Breast epithelium (tissue), 4 donors: ENCODE data around the gene SLC35B4. TPM values are rescaled to one million over a fixed set of nuclear protein-coding genes. Genes with fewer than 3 reads are reported as not detected.

Experiments used
- DNase-seq, 2 donors: peaks; one replicate each; pipeline ENCODE4 v3.0.0-alpha.2; 2019; ENCODE audit warnings: low spot score in 2 of 2
- H3K27ac ChIP-seq, 2 donors: fragments of 200-600 bp; sonication (generic) in 1 of 2; one replicate each; pipeline ENCODE4 v1.5.1; 2016 to 2019; ENCODE audit warnings: mild to moderate bottlenecking in 1 of 2
- H3K27me3 ChIP-seq, 2 donors: fragments of 200-600 bp; sonication (generic) in 1 of 2; one replicate each; pipeline versions ENCODE4 v1.5.1 to v1.6.0; 2017 to 2019; ENCODE audit warnings: control low read depth in 1 of 2, mild to moderate bottlenecking in 1 of 2
- H3K36me3 ChIP-seq: fragments of 200-600 bp; one replicate; pipeline ENCODE4 v1.5.1; 2019
- H3K4me1 ChIP-seq, 2 donors: fragments of 200-600 bp; sonication (generic); one replicate each; pipeline ENCODE4 v1.5.1; 2016 to 2019; ENCODE audit warnings: control low read depth in 1 of 2
- H3K4me3 ChIP-seq, 3 donors: fragments of 200-600 bp; sonication (generic); 1 replicate in 2 of 3; 2 replicates in 1 of 3; pipeline ENCODE4 v1.5.1; 2016 to 2019; ENCODE audit warnings: mild to moderate bottlenecking in 3 of 3, moderate library complexity in 2 of 3
- H3K9me3 ChIP-seq, 2 donors: fragments of 200-600 bp; sonication (generic) in 1 of 2; one replicate each; pipeline ENCODE4 v1.5.1; 2016 to 2019; ENCODE audit warnings: control low read depth in 1 of 2
- POLR2A ChIP-seq: fragments of 450-650 bp; IDR thresholded peaks from one replicate; pipeline ENCODE4 v1.6.1; 2016; ENCODE audit warnings: antibody characterized with exemption, mild to moderate bottlenecking, moderate library complexity
- POLR2AphosphoS5 ChIP-seq, 3 donors: sonication (generic); formaldehyde crosslinking; IDR thresholded peaks; one replicate each; pipeline ENCODE4 v1.6.1; 2017; ENCODE audit warnings: antibody characterized with exemption in 3 of 3
- intact Hi-C: fragments of 100-400 bp; cut with DNase I; formaldehyde crosslinking; loops from one replicate; pipeline ENCODE4 v1.15.1; 2023; ENCODE audit warnings: low total_unique reads
- total RNA-seq, 3 donors: library from RNA; depleted of rRNA; stranded (reverse); fragments of >200 nt; gene quantifications; one replicate each; pipeline ENCODE4 v1.1.0, GENCODE V29; 2016
- TF ChIP-seq, protein P1 (sequence below), 3 donors: fragments of 450-650 bp; IDR thresholded peaks; one replicate each; pipeline ENCODE4 v1.5.1; 2016 to 2017; ENCODE audit warnings: antibody characterized with exemption in 3 of 3, mild to moderate bottlenecking in 3 of 3, moderate library complexity in 3 of 3

The SLC35B4 gene
- total RNA-seq, 3 donors from 2014 or later = 7.3 to 13.8 (median 8.5) TPM

DNA sequence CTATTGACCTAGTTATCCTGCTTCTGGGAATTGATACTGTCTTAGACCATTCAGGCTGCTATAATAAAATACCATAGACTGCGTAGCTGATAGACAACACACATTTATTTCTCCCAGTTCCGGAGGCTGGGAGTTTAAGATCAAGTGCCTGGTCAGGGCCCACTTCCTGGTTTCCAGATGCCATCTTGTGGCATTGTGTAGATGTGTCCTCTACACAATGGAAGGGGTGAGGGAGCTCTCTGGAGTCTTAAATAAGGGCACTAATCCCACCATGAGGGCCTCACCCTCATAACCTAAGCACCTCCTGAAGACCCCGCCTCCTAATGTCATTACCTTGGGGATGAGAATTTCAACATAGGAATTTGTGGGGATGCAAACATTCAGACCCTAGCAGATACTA is 62.4 kb downstream of the SLC35B4 start:
- TF ChIP-seq POLR2AphosphoS5 (IDR thresholded peaks at IDR 0.05) = no peak
- TF ChIP-seq, protein P1, sequence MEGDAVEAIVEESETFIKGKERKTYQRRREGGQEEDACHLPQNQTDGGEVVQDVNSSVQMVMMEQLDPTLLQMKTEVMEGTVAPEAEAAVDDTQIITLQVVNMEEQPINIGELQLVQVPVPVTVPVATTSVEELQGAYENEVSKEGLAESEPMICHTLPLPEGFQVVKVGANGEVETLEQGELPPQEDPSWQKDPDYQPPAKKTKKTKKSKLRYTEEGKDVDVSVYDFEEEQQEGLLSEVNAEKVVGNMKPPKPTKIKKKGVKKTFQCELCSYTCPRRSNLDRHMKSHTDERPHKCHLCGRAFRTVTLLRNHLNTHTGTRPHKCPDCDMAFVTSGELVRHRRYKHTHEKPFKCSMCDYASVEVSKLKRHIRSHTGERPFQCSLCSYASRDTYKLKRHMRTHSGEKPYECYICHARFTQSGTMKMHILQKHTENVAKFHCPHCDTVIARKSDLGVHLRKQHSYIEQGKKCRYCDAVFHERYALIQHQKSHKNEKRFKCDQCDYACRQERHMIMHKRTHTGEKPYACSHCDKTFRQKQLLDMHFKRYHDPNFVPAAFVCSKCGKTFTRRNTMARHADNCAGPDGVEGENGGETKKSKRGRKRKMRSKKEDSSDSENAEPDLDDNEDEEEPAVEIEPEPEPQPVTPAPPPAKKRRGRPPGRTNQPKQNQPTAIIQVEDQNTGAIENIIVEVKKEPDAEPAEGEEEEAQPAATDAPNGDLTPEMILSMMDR (IDR thresholded peaks at IDR 0.05) = no peak
- TF ChIP-seq POLR2A = no peak
- H3K27me3 ChIP-seq = no peaks in the 10 kb centered on the region

DNA sequence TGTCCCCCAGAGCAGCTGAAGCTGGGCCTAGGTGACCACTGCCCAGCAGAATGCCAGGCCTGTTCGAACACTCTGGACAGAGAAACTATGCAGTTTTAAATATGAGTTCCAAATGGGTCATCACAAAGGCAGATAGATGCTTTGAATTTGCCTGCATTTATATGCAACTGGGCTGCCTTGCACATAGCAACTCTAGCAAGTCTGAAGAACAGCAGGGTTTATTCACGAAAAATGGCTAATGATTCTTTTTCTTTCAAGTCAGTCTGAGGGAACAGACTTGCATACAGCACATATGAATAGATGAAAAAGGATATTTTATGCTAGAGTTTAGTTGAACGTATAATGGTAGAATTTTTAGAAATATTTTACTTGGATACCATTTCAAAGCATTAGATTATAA is 68.5 kb downstream of the SLC35B4 start:
- Histone ChIP-seq H3K27me3 (no peaks in the 10 kb centered on the region), H3K36me3 (no peaks in the 10 kb centered on the region), H3K4me1 (no peaks in the 10 kb centered on the region), H3K4me3 (no peak overlapping the region), H3K9me3 (no peaks in the 10 kb centered on the region), H3K27ac (no peak overlapping the region)
- TF ChIP-seq POLR2AphosphoS5 (IDR thresholded peaks at IDR 0.05) (no peak), POLR2A (no peak)
- TF ChIP-seq, protein P1 (IDR thresholded peaks at IDR 0.05) = no peak
- intact Hi-C loops = no loop called here
- no peak for DNase-seq

More for the DNA sequence above, 62.4 kb downstream of the SLC35B4 start:
- Histone ChIP-seq H3K27ac (no peak overlapping the region), H3K9me3 (no peaks in the 10 kb centered on the region), H3K36me3 (no peaks in the 10 kb centered on the region), H3K4me1 (no peaks in the 10 kb centered on the region), H3K4me3 (no peak overlapping the region)
- DNase-seq = no peak
- intact Hi-C loops = no loop called here

DNA sequence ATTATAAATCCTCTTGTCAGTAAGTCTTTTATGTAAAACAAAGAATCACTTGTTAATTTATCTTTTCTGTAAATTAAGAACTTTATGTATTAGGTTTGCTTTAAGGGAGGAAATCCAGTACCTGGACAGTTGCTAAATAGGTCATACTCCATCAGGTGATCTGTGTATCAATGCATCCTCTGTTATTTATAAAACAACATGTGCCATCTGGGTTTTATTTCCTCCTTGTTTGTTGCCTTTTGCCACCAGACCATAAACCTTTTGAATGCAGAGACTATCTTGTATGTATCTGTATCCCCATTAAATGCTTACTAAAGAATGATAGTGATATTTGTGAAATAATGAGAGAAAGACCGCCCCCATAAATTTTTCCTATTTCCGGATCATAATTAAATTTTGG is 70.0 kb downstream of the SLC35B4 start:
- Histone ChIP-seq H3K36me3 (no peaks in the 10 kb centered on the region), H3K4me3 (no peak overlapping the region), H3K4me1 (no peaks in the 10 kb centered on the region), H3K9me3 (no peaks in the 10 kb centered on the region), H3K27me3 (no peaks in the 10 kb centered on the region), H3K27ac (no peak overlapping the region)
- TF ChIP-seq, protein P1 (IDR thresholded peaks at IDR 0.05) = no peak
- TF ChIP-seq POLR2AphosphoS5 (IDR thresholded peaks at IDR 0.05) (no peak), POLR2A (no peak)
- DNase-seq = no peak
- intact Hi-C loops = no loop called here

DNA sequence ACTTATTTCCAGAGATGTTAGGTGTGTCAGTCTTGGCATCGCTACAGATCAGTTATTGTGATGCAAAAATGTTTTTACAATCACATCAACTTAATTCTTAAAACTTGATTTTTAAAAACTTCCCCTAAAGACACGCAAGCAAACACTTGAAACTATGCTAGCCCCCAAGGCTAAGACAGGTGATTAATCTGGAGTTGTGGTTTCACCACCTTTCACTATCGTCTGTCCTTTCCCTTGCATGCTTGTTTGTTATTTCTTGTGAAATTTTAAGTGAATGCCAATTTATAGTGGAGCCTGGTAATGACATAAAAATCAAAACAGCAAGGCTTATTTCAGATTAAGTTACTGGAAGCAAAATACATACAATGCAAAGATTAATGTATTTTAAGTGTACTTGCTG is 70.4 kb downstream of the SLC35B4 start:
- TF ChIP-seq, protein P1 (IDR thresholded peaks at IDR 0.05) = no peak
- no peak for TF ChIP-seq POLR2AphosphoS5 (IDR thresholded peaks at IDR 0.05)
- no peak for TF ChIP-seq POLR2A
- Histone ChIP-seq H3K36me3 (no peaks in the 10 kb centered on the region), H3K27ac (no peak overlapping the region), H3K27me3 (no peaks in the 10 kb centered on the region), H3K4me3 (no peak overlapping the region), H3K4me1 (no peaks in the 10 kb centered on the region), H3K9me3 (no peaks in the 10 kb centered on the region)
- intact Hi-C loops = no loop called here
- DNase-seq = no peak

DNA sequence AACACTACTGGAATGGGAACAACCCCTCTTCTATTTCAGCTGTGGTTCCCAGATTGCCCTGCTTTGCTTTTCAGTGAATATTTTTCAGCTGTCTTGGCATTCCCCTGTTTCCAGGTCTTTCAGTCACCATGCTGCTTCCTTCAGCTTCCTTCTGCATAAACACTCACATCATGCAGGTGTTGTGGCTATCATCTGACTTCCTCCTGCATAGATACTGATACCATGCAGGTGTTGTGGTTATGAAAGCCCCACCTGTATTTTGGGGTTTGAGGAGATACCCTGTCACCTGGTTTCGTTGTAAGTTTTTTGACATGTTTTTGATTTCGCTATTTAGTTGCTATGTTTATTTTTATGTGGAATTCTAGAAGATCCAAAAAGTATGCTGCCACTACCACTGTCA is 71.5 kb downstream of the SLC35B4 start:
- Histone ChIP-seq H3K4me1 (no peaks in the 10 kb centered on the region), H3K36me3 (no peaks in the 10 kb centered on the region), H3K27ac (no peak overlapping the region), H3K4me3 (no peak overlapping the region), H3K27me3 (no peaks in the 10 kb centered on the region), H3K9me3 (no peaks in the 10 kb centered on the region)
- DNase-seq = no peak
- no peak for TF ChIP-seq POLR2AphosphoS5 (IDR thresholded peaks at IDR 0.05)
- no peak for TF ChIP-seq POLR2A
- TF ChIP-seq, protein P1 (IDR thresholded peaks at IDR 0.05) = no peak
- intact Hi-C loops = no loop called here

Other genes starting within 250 kb of the SLC35B4 start
- 1 to 10 TPM in 2 of 3 donors, under 1 TPM in 1; 0.96 to 2.6 (median 1.6) TPM for gene LRGUK, start 189.6 kb downstream of the SLC35B4 start, total RNA-seq
- 100 to 1,000 TPM in 1 of 3 donors, 10 to 100 TPM in 2; 55.0 to 200 (median 57.4) TPM for gene AKR1B1, start 142.2 kb upstream of the SLC35B4 start, total RNA-seq
- 1 to 10 TPM in 2 of 3 donors, not detected in 1; 2.1 to 2.9 TPM for gene AKR1B10, start 210.6 kb upstream of the SLC35B4 start, total RNA-seq
- 1 to 10 TPM in 2 of 3 donors, under 1 TPM in 1; 0.33 to 5.6 (median 3.5) TPM for gene AKR1B15, start 232.2 kb upstream of the SLC35B4 start, total RNA-seq